GM18867 (cell line): ENCODE results near the gene KLK6.

Experiments used
- ATAC-seq: cut with Tn5 transposase; IDR thresholded peaks from one replicate; pipeline ENCODE4 v1.9.1; 2021; ENCODE audit warnings: mild to moderate bottlenecking, moderate library complexity; ENCODE audit not compliant: unreplicated experiment

KLK6 gene

DNA sequence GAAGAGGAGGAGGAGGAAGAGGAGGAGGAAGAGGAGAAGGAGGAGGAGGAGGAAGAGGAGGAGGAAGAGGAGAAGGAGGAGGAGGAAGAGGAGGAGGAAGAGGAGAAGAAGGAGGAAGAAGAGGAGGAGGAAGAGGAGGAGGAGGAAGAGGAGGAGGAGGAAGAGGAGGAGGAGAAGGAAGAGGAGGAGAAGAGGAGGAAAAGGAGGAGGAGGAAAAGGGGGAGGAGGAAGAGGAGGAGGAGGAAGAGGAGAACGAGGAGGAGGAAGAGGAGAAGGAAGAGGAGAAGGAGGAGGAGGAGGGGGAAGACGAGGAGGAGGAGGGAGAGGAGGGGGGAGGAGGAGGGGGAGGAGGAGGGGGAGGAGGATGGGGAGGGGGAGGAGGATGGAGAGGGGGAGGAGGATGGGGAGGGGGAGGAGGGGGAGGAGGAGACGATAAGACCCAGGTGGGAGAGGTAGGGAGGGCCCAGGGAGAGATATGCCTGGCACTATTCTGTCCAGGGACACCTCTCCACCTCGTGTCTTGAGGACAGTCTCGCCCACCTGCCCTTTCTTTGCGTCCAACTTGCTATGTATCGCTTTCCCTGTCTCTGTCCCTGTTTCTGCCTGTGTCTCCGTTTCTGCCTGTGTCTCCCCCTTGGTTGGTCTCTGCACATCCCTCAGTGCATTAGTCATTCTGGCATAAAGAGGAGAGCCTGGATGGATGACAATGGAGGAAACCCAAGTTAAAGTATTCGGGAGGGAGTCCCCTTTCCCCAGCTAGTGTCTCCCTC is 9.5 kb downstream of the KLK6 start:
- ATAC-seq: no peak

DNA sequence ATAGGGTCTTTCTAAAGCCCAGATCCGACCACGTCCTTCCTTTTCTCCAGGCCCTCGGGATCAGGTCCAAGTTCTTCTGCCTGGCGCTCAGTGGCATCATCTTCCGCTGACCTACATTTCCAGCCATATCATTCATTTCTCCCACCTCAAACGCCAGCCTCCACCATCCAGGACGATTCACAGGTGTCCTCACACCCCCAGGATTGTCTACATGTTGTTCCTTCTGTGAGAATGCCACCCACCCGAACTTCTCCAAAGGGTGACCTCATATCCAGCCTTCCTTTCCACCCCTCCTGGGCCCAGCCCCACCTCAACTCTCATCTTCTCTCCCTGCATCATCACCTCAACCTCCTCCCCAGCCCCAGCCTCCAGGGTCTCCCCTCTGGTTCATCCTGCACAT is 11.8 kb downstream of the KLK6 start:
- no peak for ATAC-seq

DNA sequence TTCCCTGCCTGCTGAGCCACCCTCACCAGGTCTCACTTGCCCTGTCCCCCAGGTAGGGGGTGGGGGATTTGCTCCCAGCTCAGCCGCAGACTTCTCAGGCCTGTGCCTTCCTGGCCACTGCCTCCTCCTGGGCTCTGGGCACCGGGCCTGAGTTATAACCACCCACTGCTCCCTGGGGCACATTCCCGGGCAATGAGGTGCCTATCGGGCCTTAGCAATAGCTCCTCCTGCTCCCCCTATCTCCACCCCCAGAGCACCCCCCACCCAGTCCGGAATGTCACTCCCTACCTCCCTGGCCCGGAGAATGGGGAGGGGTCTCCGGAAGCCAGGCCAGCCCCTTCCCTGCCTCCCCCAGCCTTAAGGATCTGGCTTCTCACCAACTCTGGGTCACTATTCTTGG is 16.5 kb downstream of the KLK6 start, which contains the start of gene KLK5:
Gene KLK5, minus strand, starts transcription at position 129 of the 400 bp plus-strand sequence. CDS start 381 bp downstream, outside the sequence.
- no peak for ATAC-seq

DNA sequence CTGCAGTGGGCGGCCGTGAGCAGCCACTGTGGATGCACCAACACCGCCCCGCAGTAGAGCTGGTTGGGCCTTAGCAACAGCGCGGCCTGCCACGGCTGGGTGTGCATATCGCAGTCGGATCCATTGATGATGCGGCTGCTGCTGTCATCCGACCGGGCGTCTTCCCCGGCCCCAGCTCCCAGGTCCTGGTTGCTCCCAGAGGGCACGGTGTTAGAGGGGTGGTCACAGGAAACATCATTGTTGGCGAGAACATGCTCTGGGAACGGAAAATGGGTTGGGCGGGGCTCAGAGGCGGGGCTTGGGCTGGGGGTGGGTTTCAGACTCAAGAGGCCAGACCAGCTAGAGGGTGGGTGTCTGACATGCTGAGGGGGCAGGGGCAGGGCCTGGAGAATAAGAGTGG is 19.5 kb downstream of the KLK6 start:
- ATAC-seq: no peak

DNA sequence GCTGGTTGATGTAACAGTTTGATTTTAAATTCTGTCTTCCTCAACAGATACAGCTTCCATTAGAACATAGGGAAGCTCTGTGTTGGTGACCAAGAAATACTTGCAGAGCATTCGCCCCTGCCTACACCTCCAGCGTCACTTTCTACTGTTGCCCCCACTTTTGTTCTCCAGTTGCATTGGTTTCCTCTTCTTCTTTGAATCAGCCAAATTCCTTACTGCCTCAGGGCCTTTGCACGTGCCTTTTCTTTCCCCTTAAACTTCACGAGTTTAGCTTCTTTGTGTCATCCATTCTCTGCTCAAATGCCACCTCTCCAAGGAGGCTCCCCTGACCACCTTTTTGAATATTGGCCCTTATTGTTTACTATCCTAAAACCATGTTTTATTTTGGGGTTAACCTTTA is 22.3 kb downstream of the KLK6 start:
- no peak for ATAC-seq

DNA sequence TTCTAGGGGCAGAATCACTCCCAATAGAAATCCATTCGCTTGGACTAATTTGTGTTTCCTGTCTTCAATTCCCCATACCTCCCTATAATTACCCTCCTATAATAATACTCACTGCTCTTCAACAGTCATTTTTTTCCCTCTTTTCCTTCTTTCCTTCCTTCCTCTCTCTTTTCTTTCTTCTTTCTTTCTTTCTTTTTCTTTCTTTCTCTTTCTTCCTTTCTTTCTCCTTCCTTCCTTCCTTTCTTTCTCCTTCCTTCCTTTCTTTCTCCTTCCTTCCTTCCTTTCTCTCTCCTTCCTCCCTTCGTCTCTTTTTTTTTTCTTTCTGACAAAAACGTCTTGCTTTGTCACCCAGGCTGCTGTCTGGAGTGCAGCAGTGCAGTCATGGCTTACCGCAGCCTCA is 24.6 kb downstream of the KLK6 start:
- ATAC-seq: no peak

DNA sequence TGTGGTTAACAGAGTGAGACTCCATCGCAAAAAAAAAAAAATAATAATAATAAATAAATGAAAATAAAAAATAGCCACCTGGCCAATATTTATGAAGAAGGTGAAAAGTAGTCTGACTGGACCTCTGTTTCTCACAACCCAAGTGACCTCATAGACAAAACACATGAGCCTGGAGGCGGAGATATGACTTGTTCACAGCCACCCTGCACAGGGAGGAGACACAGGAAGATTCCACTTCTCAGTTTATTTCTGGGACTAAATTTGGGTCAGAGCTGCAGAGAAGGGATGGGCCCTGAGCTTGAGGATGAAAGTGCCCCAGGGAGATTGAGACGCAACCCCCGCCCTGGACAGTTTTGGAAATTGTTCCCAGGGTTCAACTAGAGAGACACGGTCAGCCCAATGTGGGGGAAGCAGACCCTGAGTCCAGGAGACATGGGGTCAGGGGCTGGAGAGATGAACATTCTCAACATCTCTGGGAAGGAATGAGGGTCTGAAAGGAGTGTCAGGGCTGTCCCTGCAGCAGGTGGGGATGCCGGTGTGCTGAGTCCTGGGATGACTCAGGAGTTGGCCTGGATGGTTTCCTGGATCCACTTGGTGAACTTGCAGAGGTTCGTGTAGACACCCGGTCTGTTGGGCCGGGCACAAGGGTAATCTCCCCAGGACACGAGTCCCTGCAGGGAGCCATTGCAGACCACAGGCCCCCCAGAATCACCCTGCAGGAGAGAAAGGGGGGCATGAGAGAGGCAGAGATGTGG is 26.1 kb downstream of the KLK6 start:
- ATAC-seq: no peak

DNA sequence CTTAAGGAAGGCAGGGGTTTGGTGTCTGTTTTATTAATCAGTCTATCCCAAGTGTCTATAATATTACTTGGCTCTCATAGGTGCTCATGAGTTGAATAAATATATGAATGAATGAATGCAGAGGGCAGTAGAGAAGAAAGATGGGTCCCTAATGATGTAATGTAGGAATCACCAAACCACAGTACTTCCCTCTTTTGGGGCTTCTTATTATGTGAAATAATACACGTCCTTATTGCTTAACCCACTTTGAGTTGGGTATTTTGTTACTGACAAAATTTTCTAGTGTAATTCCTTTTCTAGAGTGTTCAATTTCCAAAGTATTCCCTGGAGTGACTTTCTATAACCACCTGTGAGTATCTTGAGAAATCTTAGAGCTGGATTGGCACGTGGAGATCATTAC is 29.8 kb downstream of the KLK6 start:
- ATAC-seq: no peak

DNA sequence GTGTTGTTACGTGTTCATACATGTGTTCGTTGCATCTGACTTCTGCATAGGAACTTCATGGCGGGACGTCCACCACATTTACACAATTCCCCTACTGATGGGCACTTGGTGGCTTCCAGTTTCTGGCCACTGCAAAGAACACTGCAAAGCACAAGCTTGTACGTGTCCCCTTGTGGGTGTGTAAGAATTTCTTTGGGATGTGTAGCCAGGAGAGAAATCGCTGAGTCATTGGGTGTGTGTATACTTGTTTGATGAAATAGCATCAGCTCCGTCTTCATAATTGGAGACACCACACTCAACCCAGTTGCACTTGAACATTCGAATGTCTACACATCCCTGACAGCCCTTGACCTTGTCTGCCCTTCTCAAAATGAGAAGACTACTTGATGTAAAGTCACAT is 35.8 kb downstream of the KLK6 start:
- no peak for ATAC-seq

DNA sequence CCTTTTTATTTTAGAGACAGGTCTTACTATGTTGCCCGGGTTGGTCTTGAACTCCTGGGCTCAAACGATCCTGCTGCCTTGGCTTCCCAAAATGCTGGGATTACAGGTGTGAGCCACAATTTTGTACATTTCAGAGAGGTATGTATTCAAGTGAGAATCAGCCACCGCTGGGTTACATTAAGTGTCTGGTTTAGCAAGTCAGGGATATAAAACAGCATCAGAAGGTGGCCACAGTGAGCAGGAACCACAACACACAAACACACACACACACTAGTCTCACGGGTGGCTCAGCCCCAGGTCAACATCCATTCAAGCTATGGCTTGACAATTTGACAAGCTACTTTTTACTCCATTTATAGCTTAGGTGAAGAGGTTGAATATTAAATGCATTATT is 36.7 kb downstream of the KLK6 start:
- no peak for ATAC-seq

DNA sequence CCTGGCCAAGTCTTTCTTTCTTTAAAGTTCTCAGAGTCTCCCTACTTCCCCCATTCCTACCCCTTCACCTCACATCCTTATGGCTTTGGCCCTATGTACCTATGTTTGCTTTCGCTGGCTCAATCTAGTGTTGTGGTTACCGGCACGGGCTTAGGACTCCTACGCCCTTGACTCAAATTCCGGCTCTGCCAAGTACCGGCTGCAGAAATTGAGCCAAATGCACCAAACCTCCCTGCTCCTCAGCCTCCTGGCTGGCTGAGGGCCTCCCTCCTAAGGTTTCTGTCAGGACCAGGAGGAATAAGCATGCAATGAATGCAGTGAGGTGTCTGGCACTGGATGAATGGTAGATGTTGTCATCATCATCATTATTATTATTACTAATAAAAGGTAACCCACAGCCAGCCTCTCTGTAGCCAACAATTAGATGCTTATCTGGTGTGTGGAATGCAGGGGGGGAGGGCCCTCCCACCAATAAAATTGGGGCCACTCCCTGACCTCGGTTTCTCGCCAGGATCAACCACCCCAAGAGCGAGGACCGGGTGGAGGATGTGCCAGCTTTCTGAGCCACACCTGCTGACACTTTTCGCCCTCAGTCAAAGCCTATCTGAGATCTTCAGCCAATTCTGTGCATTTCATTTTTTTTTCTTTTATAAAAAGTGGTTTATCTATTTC is 37.2 kb downstream of the KLK6 start:
- no peak for ATAC-seq

DNA sequence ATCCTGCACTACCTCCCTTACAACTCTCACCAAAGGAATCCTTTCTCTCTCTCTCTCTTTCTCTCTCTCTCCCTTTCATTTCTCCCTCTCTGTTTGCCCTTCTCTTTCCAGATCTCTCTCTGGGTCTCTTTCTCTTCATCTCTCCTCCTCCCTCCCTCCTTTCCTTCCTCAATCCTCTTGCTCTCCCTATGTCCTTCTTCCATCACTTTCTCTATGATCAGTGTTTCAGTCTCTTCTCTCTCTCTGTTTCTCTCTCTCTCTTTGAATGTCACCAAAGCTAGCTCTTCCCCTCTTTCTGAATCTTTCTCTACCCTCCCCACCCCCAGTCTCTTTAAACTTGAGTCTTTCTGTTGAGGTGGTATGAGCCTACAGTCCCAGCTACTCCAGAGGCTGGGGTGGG is 38.4 kb downstream of the KLK6 start:
- ATAC-seq: no peak

DNA sequence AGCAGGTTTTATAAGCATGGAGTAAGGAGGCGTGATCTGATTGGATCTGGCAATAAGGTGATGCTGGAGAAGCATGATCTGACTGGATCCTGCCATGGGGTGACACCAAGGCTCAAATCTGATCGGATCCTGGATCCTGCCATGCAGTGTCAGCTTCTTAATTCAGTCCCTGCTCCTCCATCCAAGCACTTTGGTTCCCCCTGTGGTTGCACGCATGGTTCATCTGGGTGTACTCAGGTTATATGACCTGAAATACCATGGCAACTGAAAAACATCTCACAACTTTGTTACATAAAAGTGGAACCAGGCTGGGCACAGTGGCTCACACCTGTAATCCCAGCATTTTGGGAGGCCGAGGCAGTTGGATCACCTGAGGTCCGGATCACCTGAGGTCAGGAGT is 40.6 kb downstream of the KLK6 start:
- ATAC-seq: no peak

DNA sequence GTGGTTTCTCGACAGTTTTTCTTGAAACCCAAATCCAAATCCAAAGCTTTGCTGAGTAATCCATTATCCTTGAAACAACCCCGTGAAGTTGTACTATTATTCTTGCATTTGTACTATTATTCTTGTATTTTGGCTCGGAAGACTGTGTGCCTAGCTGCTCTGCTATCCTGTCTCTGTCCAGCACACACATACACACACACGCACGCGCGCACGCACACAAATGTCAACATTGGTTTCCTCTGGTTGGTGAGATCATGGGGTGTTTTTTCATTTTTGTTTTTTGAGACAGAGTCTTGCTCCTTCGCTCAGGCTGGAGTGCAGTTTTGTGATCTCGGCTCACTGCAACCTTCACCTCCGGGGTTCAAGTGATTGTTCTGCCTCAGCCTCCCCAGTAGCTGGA is 43.2 kb downstream of the KLK6 start:
- no peak for ATAC-seq

DNA sequence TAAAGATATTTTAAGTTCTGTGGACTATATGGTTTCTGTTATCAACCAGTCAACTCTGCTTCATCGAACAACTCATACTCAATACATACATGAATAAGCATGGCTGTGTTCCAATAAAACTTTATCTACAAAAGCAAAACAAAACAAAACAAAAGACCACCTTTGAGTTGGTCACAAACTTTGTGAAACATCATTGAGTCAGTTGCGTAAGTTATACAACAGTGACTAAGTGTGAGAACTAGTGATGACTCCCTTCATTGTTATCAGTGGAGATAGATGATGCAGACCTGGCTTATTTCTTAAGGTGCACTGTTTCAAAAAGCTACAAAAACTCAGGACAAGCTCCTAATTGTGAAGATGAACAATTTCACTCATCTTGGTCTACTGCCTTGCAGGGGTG is 43.7 kb downstream of the KLK6 start:
- ATAC-seq: no peak

DNA sequence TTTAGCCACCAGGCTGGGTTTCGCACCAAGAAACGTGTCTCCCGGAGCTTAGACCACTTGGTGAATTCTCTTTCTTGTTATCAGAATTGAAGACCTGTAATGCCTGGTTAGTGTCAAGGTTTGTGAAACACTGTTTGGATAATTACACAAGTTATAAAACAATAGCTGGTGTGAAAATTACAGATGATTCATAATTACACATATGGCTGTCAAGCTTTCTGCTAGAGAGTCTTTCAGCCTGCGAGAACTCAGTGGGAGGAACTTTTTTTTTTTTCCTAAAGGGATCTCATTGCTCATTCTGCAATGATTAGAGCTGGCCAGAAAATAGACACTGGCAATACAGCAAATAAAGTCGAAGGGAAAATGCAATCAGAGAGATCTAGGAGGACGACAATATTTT is 44.8 kb downstream of the KLK6 start:
- ATAC-seq: no peak

DNA sequence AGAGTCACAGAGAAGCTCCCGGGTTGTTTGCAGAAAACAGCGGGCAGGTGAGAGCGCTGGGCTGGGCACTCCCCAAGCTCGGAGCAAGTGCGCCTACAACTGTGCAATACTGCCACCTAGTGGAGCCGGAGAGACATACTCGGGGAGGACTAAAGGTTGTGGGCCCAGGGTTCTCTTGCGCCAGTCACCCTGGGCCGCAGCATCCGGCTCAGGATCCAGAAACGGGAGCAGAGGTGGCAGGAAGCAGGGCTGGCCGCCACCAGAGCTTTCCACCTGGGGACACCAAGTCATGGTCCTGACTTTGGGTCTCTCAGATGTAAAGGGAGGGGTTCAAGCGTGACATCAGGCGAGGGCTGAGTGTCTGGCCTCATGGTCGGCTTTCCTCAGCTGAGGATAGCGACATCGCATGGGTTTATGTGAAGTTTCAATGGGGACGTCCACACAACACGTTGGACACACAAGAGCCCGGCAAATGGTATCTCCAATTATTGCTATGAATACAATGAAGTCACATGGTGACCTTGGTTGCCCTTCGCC is 47.0 kb downstream of the KLK6 start:
- ATAC-seq: peak; percentile 61

DNA sequence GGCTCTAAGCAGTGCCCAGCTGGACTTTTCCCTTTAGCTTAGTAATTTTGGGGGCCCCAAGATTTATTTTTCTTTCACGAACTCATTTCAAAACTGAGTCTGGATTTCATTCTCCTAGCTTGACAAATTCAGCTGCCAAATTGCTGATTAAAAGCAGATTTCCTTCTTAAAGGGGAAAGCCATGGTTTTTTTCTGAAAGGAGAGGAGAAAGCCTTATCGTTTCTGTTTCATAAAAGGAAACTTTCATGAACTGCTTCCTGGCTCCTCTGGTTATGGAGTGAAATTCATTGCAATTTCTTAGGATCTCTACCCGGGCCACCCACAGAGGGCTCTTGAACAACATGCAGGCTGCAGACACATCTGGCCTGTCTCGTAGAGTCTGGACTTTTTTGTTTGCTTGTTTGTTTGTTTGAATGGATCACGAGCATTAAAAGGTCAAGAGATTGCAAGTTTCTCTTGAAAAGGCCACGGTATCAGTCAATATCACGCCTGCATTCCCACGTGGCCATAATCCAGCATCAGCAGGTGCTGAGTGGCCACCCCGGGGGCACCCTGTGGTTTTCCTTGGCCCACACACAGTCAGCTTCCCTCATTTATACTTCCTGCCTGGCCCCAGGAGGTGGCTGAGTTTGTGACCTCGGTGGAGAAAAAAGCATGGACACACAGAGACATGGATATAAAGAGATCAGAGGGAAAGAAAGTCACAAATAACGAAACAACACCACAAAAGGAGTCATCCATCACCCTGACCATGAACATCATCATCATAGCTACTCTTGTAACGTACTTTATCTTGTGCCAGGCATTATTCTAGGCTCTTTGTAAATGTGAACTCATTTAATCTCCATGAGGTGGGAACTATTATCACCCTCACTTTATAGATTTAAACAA is 47.7 kb downstream of the KLK6 start:
- no peak for ATAC-seq

DNA sequence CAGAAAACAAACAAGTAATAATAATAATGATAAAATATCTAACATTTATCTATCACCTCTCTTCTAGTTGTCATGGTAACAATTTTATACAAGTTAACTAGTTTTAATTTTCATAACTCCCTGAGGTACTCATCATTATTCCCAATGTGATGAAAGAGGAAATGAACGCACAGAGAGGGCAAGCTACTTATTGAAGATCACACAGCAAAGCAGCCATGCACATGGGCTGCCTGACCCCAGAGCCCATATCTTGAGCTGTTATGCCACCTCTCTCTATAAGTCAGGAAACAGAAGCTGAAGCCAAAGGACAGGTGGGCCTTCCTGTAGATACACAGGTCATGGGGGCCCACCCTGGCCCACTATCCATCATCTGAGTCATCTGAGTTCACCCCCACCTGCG is 53.3 kb downstream of the KLK6 start:
- no peak for ATAC-seq
